Smooth muscle cell (in vitro differentiated cells): Measurements from ENCODE around the gene LRP1B. TPM values are rescaled to one million over a fixed set of nuclear protein-coding genes. Genes with fewer than 3 reads are reported as not detected.
"Not testable (repeated sequence)": the region's sequence is repeated elsewhere in the genome, so short reads cannot be mapped to it uniquely, and the experiment has no call there.

Experiments used
- DNase-seq: peaks from one replicate; lab custom pipeline; 2025; ENCODE audit not compliant: unreplicated experiment; lab: John Stamatoyannopoulos, UW
- H2AFZ ChIP-seq: fragments of 200-600 bp; sonication (generic); 2 replicates; pipeline ENCODE4 v1.6.0; 2016; ENCODE audit warnings: antibody characterized with exemption, low read depth, mild to moderate bottlenecking
- H3F3A ChIP-seq: fragments of 200-600 bp; sonication (generic); 2 replicates; pipeline ENCODE4 v1.6.0; 2017; ENCODE audit warnings: antibody characterized with exemption, low read depth
- H3K27ac ChIP-seq: fragments of 200-600 bp; sonication (generic); 2 replicates; pipeline ENCODE4 v1.5.1; 2016; ENCODE audit warnings: low read depth, mild to moderate bottlenecking
- H3K27me3 ChIP-seq: fragments of 200-600 bp; sonication (generic); 2 replicates; pipeline ENCODE4 v1.6.1; 2016; ENCODE audit warnings: low read depth, mild to moderate bottlenecking
- H3K36me3 ChIP-seq: fragments of 200-600 bp; sonication (generic); 2 replicates; pipeline ENCODE4 v1.5.1; 2016; ENCODE audit warnings: low read depth
- H3K4me1 ChIP-seq: fragments of 200-600 bp; sonication (generic); 2 replicates; pipeline ENCODE4 v1.5.1; 2016; ENCODE audit warnings: low read depth
- H3K4me2 ChIP-seq: fragments of 200-600 bp; sonication (generic); 2 replicates; pipeline ENCODE4 v1.6.0; 2016; ENCODE audit warnings: mild to moderate bottlenecking
- H3K4me3 ChIP-seq: fragments of 200-600 bp; sonication (generic); 2 replicates; pipeline ENCODE4 v1.5.1; 2016; ENCODE audit warnings: mild to moderate bottlenecking
- H3K79me2 ChIP-seq: fragments of 200-600 bp; sonication (generic); 2 replicates; pipeline ENCODE4 v1.6.0; 2016; ENCODE audit warnings: low read depth, mild to moderate bottlenecking
- H3K9ac ChIP-seq: fragments of 200-600 bp; sonication (generic); 2 replicates; pipeline ENCODE4 v1.6.0; 2016; ENCODE audit warnings: low read depth
- H3K9me3 ChIP-seq: fragments of 200-600 bp; sonication (generic); replicated peaks from 2 replicates; pipeline ENCODE4 v1.5.1; 2016; ENCODE audit warnings: low read depth
- H4K20me1 ChIP-seq: fragments of 200-600 bp; sonication (generic); 2 replicates; pipeline ENCODE4 v1.6.0; 2016; ENCODE audit warnings: low read depth
- WGBS: methylation state at CpG from one replicate; pipeline ENCODE4 v1.1.7; 2016; ENCODE audit warnings: low lambda C conversion rate; 5-methylcytosine and 5-hydroxymethylcytosine counted together
- polyA plus RNA-seq: library from polyadenylated mRNA; unstranded; fragments of >200 nt; fragmentation: Nextera tagmentation; extraction: Ambion mirVana; gene quantifications from 2 replicates; pipeline ENCODE4 v1.2.1, GENCODE V29; 2016
- total RNA-seq: library from RNA; depleted of rRNA; stranded (reverse); fragments of >200 nt; gene quantifications from 2 replicates; pipeline ENCODE4 v1.2.3, GENCODE V29; 2014
- TF ChIP-seq, protein P1 (sequence below): fragments of 200-600 bp; sonication (generic); IDR thresholded peaks from 2 replicates; pipeline ENCODE4 v1.5.1; 2017; ENCODE audit warnings: borderline replicate concordance, mild to moderate bottlenecking, antibody characterized with exemption; ENCODE audit not compliant: insufficient read depth, poor library complexity, severe bottlenecking

The LRP1B gene
- total and polyA plus RNA-seq, 2 experiments from 2014 or later = 0.08 to 2.9 TPM

DNA sequence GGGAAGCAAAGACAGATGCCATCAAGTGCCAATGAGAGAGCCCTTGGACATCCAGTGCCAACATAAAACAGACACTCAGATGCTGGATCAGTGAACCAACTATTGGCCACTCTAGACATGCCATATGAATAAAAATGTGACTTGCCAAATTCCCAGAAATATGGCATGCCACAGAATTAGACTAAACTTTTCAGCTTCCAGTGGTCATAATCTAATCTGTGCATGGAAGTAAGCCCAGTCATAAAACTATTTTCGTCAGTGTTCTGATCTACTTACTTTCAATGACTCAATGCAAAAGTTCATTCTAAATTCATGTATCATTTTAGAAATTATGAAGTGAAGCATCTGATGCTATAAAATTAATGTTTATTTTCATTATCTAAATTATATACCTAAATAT is 1844.4 kb downstream of the LRP1B start:
- no peak overlapping the region for H3K9ac ChIP-seq
- no peaks in the 10 kb centered on the region for H3K4me1 ChIP-seq
- no peak overlapping the region for H3K4me2 ChIP-seq
- H3K9me3 ChIP-seq = no peaks in the 10 kb centered on the region
- no peaks in the 10 kb centered on the region for H3F3A ChIP-seq
- no peaks in the 10 kb centered on the region for H3K79me2 ChIP-seq
- TF ChIP-seq, protein P1, sequence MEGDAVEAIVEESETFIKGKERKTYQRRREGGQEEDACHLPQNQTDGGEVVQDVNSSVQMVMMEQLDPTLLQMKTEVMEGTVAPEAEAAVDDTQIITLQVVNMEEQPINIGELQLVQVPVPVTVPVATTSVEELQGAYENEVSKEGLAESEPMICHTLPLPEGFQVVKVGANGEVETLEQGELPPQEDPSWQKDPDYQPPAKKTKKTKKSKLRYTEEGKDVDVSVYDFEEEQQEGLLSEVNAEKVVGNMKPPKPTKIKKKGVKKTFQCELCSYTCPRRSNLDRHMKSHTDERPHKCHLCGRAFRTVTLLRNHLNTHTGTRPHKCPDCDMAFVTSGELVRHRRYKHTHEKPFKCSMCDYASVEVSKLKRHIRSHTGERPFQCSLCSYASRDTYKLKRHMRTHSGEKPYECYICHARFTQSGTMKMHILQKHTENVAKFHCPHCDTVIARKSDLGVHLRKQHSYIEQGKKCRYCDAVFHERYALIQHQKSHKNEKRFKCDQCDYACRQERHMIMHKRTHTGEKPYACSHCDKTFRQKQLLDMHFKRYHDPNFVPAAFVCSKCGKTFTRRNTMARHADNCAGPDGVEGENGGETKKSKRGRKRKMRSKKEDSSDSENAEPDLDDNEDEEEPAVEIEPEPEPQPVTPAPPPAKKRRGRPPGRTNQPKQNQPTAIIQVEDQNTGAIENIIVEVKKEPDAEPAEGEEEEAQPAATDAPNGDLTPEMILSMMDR = no peak
- no peak overlapping the region for H3K27ac ChIP-seq
- WGBS = 22% methylated on average over 1 of the region's 1 CpG
- H3K4me3 ChIP-seq = no peak overlapping the region
- no peak for DNase-seq
- H3K36me3 ChIP-seq = no peaks in the 10 kb centered on the region
- H4K20me1 ChIP-seq = no peaks in the 10 kb centered on the region
- no peaks in the 10 kb centered on the region for H3K27me3 ChIP-seq
- H2AFZ ChIP-seq = no peak overlapping the region

DNA sequence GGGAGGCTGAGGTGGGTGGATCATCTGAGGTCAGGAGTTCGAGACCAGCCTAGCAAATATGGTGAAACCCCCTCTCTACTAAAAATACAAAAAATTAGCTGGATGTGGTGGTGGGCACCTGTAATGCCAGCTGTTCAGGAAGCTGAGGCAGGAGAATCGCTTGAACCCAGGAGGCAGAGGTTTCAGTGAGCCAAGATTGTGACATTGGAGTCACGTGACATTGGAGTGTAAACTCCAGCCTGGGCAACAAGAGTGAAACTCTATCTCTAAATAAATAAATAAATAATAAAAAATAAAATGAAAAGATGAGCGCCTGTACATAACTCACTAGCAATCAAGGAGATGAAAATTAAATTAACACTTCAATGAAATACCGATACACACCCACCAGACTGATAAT is 1853.5 kb downstream of the LRP1B start:
- not testable (repeated sequence) for H3K27ac ChIP-seq, H3K4me1 ChIP-seq, H3K9ac ChIP-seq, H2AFZ ChIP-seq, H3K4me2 ChIP-seq, H3K27me3 ChIP-seq, H3K79me2 ChIP-seq, H3K9me3 ChIP-seq, H4K20me1 ChIP-seq, H3K4me3 ChIP-seq, H3F3A ChIP-seq, DNase-seq, H3K36me3 ChIP-seq
- 76% methylated on average over 5 of the region's 5 CpGs for WGBS

DNA sequence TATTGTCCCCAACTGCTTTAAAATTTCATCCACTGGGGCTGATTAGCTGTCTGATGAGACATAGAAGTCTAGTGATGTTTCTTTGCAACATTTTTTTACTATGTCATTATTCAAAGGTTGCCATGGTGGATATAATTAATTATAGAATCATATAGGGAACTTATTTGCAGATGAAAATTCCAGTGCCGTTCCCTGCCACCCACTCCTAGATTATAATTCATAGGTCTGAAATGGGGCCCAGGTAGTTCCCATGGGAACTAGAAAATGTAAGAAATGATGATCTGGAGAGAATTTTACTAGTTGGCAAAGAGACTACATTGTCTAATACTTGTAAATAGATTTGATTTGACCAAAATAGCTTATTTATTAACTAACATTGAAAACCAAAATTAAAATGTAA is 1854.2 kb downstream of the LRP1B start:
- H3K9ac ChIP-seq = no peak overlapping the region
- 91% methylated on average over 1 of the region's 1 CpG for WGBS
- no peaks in the 10 kb centered on the region for H3K36me3 ChIP-seq
- no peaks in the 10 kb centered on the region for H4K20me1 ChIP-seq
- TF ChIP-seq, protein P1 = no peak
- no peaks in the 10 kb centered on the region for H3K27me3 ChIP-seq
- H3K79me2 ChIP-seq = no peaks in the 10 kb centered on the region
- H2AFZ ChIP-seq = no peak overlapping the region
- no peaks in the 10 kb centered on the region for H3K4me1 ChIP-seq
- no peak overlapping the region for H3K4me2 ChIP-seq
- H3K9me3 ChIP-seq = no peaks in the 10 kb centered on the region
- H3K4me3 ChIP-seq = no peak overlapping the region
- H3F3A ChIP-seq = no peaks in the 10 kb centered on the region
- no peak for DNase-seq
- H3K27ac ChIP-seq = no peak overlapping the region

DNA sequence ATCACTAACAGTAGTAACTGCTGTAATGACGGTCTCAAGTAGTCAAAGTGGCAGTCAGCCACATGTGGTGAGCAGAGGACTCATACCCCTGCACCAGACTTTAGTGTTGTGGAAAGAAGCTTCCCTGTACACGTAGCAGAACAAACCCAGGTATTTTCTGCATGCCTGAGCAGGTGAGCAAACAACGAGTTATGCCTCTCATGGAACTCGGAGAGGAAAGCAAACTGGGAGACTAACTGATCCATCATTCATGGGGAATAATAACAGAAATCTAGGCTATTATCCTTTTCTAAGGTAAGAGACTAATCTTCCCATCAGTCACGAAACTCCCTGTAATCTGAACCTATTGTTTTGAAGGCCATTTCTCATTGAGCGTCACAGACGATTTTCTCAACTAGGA is 1855.4 kb downstream of the LRP1B start:
- WGBS = 70% methylated on average over 7 of the region's 7 CpGs
- H3K27ac ChIP-seq = no peak overlapping the region
- TF ChIP-seq, protein P1 = no peak
- H3K4me1 ChIP-seq = no peaks in the 10 kb centered on the region
- no peaks in the 10 kb centered on the region for H3K27me3 ChIP-seq
- no peak overlapping the region for H2AFZ ChIP-seq
- H3K4me3 ChIP-seq = no peak overlapping the region
- no peak overlapping the region for H3K4me2 ChIP-seq
- no peaks in the 10 kb centered on the region for H3F3A ChIP-seq
- no peak overlapping the region for H3K9ac ChIP-seq
- no peaks in the 10 kb centered on the region for H4K20me1 ChIP-seq
- no peaks in the 10 kb centered on the region for H3K9me3 ChIP-seq
- H3K79me2 ChIP-seq = no peaks in the 10 kb centered on the region
- DNase-seq = no peak
- no peaks in the 10 kb centered on the region for H3K36me3 ChIP-seq
